Prostate gland (tissue), 2 donors: ENCODE data around the gene RCHY1.

ENCODE experiments used
- POLR2A ChIP-seq: fragments of 450-650 bp; IDR thresholded peaks from one replicate; pipeline ENCODE4 v1.6.1; 2016; ENCODE audit warnings: antibody characterized with exemption, mild to moderate bottlenecking
- TF ChIP-seq, protein P1 (sequence below), 4 experiments: fragments of 200-600 bp in 2 of 4; fragments of 450-650 bp in 2 of 4; sonication (generic) in 2 of 4; IDR thresholded peaks; 1 replicate in 3 of 4; 2 replicates in 1 of 4; pipeline ENCODE4 v1.5.1; 2016 to 2019; ENCODE audit warnings: antibody characterized with exemption in 4 of 4, mild to moderate bottlenecking in 2 of 4, moderate library complexity in 2 of 4

DNA sequence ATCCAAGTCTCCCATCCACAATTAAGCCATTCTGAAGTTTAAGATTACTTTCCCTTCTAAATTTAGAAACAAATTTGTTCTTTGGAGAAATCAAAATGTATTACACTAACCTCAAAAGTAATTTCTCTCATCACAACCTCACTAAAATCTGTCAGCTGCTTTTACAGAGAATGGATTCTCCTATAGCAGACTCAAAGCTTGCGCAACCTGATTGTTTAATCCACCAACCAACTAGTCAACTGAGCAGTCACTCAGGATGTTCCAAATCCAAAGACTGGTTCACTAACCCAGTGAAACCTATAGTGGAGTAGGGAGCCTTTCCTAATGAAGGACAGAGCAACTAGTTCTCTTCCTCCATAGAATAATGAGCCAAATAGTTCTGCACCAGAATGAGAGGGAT is 44.3 kb downstream of the RCHY1 start:
- TF ChIP-seq POLR2A = no peak
- TF ChIP-seq, protein P1, sequence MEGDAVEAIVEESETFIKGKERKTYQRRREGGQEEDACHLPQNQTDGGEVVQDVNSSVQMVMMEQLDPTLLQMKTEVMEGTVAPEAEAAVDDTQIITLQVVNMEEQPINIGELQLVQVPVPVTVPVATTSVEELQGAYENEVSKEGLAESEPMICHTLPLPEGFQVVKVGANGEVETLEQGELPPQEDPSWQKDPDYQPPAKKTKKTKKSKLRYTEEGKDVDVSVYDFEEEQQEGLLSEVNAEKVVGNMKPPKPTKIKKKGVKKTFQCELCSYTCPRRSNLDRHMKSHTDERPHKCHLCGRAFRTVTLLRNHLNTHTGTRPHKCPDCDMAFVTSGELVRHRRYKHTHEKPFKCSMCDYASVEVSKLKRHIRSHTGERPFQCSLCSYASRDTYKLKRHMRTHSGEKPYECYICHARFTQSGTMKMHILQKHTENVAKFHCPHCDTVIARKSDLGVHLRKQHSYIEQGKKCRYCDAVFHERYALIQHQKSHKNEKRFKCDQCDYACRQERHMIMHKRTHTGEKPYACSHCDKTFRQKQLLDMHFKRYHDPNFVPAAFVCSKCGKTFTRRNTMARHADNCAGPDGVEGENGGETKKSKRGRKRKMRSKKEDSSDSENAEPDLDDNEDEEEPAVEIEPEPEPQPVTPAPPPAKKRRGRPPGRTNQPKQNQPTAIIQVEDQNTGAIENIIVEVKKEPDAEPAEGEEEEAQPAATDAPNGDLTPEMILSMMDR (IDR thresholded peaks at IDR 0.05) = no peak
